GM20000 (cell line): ENCODE results near the gene FLT3LG.

Experiments
- DNase-seq: peaks from one replicate; pipeline ENCODE4 v3.0.0; 2012; ENCODE audit warnings: low spot score
- TF ChIP-seq, protein P1 (sequence below): IDR thresholded peaks from 2 replicates; pipeline ENCODE4 v1.5.1; 2012; ENCODE audit warnings: mild to moderate bottlenecking, control low read depth; ENCODE audit errors: extremely low read depth, missing control alignments

The FLT3LG gene

DNA sequence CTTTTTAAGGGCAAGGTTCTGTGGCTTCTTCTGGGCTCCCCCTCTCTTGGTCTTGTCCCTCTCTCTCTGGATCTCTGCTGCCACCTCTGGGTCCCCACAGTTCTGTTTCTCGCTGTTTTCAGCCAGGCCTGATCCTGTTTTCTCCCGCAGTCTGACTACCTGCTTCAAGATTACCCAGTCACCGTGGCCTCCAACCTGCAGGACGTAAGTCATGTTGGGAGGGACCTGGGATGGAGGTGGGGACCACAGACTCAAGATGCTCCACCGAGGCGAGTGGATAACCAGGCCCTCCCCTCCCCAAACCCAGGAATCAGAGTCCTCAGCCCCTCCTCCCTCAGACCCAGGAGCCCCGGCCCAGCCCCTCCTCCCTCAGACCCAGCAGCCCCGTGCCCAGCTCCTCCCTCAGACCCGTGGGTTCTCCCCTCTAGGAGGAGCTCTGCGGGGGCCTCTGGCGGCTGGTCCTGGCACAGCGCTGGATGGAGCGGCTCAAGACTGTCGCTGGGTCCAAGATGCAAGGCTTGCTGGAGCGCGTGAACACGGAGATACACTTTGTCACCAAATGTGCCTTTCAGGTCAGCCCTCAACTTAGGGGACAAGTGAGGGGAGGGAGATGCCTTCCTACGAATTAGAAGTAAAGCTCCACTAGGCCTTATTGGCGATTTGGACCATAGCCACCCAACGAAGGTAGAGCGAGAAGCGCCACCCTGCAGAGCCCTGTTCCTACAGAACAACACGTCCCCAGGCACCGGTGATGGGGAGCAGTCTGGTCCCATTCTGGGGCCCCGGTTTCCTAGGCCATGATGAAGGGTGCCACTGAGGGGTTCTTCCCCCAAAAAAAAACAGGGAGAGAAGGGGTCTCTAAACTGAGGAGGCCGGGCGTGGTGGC is 2.2 kb downstream of the FLT3LG start:
- TF ChIP-seq, protein P1, sequence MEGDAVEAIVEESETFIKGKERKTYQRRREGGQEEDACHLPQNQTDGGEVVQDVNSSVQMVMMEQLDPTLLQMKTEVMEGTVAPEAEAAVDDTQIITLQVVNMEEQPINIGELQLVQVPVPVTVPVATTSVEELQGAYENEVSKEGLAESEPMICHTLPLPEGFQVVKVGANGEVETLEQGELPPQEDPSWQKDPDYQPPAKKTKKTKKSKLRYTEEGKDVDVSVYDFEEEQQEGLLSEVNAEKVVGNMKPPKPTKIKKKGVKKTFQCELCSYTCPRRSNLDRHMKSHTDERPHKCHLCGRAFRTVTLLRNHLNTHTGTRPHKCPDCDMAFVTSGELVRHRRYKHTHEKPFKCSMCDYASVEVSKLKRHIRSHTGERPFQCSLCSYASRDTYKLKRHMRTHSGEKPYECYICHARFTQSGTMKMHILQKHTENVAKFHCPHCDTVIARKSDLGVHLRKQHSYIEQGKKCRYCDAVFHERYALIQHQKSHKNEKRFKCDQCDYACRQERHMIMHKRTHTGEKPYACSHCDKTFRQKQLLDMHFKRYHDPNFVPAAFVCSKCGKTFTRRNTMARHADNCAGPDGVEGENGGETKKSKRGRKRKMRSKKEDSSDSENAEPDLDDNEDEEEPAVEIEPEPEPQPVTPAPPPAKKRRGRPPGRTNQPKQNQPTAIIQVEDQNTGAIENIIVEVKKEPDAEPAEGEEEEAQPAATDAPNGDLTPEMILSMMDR = peak; percentile 55

DNA sequence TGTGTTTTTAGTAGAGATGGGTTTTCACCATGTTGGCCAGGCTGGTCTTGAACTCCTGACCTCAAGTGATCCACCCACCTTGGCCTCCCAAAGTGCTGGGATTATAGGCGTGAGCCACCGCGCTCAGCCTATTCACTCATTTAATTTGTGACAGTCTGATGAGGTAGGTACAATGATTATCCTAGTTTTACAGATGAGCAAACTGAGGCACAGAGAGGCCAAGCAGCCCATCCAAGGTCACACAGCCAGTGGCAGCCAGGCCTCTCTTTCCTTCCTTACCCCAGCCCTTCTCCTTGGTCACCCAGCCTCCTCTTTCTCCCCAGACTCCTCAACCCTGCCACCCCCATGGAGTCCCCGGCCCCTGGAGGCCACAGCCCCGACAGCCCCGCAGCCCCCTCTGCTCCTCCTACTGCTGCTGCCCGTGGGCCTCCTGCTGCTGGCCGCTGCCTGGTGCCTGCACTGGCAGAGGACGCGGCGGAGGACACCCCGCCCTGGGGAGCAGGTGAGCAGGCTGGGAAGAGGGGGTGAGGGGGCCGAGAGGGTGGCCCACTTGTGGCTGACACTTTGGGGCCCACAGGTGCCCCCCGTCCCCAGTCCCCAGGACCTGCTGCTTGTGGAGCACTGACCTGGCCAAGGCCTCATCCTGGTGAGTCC is 6.1 kb downstream of the FLT3LG start:
- TF ChIP-seq, protein P1 = no peak
- no peak for DNase-seq

More for the DNA sequence above, 2.2 kb downstream of the FLT3LG start:
- peak; percentile 62 for DNase-seq

DNA sequence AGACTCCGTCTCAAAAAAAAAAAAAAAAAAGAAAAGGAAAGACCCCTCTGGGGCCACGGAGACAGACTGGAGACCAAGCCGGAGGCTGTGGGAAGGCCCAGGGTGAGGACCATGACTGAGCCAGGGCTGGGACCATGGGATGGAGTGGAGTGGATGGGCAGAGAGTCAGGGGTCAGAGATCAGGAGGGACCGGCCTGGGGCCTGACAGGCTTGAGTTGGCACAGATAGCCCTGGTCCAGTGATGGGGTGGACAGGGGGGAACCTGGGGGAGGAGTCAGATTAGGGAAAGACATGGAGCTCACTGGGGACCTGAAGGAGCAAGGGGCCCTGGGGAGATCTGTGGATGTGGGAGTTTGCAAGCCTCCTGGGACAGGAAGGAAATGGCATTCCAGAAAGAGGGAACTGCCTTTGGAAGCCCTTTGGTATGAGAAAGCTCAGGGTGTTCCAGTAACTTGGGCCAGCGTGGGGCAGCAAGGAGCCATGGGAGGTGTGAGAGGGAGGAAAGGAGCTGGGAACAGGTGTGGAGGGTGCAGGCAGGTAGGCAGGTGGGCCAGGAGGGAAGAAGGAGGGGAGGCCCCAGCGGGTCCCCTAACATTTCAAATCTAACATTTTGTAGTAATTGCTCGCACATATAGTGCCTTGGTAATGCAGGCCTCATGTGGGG is 7.1 kb downstream of the FLT3LG start:
- no peak for DNase-seq
- TF ChIP-seq, protein P1 = no peak

DNA sequence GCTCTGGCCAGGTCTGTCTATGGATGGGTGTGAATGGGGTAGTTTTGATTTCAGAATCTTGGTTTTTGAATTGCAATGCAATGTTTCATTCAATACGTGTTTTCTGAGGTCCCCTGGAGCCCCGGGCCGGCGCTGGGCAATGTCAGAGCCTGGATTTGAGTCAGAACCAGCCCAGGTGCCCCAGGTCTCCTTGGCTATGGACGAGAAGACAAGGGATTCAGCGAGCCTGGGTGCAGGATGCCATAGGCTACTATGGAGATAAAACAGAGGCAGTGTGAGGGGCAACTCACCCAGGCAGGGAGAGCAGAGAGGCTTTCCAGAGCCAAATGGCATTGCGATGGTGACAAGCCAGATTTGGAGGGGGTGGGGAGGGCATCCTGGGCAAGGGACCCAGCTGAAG is 12.2 kb downstream of the FLT3LG start:
- TF ChIP-seq, protein P1 = no peak
- DNase-seq = no peak

DNA sequence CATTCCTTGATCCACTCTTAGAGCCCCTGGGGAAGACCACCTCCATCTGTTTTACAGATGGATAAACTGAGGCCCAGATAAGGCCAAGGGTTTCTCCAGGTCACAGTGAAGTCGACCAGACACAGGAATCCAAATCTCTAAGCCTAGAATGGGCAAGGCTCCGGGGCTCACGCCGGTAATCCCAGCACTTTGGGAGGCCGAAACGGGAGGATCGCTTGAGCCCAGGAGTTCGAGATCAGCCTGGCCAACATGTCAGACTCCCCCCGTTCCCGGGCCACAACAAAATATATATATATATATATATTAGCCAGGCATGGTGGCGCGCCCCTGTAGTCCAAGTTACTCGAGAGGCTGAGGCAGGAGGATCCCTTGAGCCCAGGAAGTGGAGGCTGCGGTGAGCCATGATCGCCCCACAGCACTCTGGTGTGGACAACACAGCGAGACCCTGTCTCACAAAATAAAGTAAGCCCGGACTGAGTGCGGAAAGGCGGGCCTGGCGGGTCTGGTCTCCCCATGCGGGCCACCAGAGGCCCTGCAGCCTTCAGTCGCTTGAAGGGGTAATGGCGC is 12.8 kb downstream of the FLT3LG start:
- TF ChIP-seq, protein P1 = no peak
- no peak for DNase-seq

DNA sequence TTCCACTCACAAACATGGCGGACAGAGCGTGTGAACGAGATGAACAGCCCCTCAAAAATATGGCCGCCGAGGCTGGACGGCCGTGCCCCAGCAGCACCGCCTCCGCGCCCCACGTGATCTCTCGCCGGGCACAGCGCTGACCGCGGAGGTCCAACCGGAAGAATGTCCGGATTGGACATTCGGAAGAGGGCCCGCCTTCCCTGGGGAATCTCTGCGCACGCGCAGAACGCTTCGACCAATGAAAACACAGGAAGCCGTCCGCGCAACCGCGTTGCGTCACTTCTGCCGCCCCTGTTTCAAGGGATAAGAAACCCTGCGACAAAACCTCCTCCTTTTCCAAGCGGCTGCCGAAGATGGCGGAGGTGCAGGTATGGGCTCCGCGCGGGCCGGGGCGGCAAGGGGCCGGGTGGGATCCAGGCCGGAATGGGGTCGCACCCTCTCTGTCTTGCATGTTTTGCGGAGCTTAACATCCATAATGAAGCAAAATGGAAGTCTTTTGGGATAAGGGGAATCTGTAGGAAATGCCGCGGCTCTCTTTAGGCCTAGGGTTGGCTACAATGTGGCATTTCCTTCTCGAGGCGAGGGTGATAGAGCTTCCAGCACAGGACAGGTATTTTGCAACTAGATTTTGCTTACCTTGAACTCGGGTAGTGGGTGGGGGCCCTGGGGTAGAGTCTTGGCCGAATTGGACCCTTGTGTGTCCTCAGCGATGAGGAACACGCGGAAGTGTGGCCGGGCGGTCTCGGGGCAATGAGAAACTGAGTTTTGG is 13.4 kb downstream of the FLT3LG start, which contains the start of gene RPL13A:
Gene RPL13A (plus strand): TSS at position 332 of the 769 bp plus-strand sequence. CDS start 22 bp downstream, at position 354.
- peak; percentile 95 for DNase-seq
- TF ChIP-seq, protein P1 = no peak
